Measurements from ENCODE around the gene REXO4. TPM values are rescaled to one million over a fixed set of nuclear protein-coding genes. Genes with fewer than 3 reads are reported as not detected.

Gene REXO4
- total and polyA plus RNA-seq, 9 of the 15 experiments (the other 6 are each of a cell fraction or from before 2014, with no cell fraction given) = 3.4 to 72.9 (median 31.1) TPM

GRCh38 chr9:133375116-133375723 is 42.6 kb downstream of the REXO4 start (continued):
- TF ChIP-seq ZNF766 (CRISPR knock-in tag; conservative IDR thresholded peaks at IDR 0.05) (no peak), FIP1L1 (IDR thresholded peaks at IDR 0.05; ENCODE audit: low read depth, low read length, poor library complexity, severe bottlenecking) (no peak), NKRF (IDR thresholded peaks at IDR 0.05; ENCODE audit: borderline replicate concordance) (no peak), RBM15 (IDR thresholded peaks at IDR 0.05; ENCODE audit: insufficient read depth, low read length) (0 out of 2 replicates have a peak, but pooled peaks have one; percentile 67), CBX3 (IDR thresholded peaks at IDR 0.05; ENCODE audit: borderline replicate concordance in 1 of 2, low read length in 2 of 2) (no peak), L3MBTL2 (IDR thresholded peaks at IDR 0.05) (no peak), ZNF12 (CRISPR knock-in tag; IDR thresholded peaks at IDR 0.05) (no peak), ETV5 (CRISPR knock-in tag; IDR thresholded peaks at IDR 0.05; ENCODE audit: low read depth) (0 out of 2 replicates have a peak, but pooled peaks have one; percentile 9), ESRRA (IDR thresholded peaks at IDR 0.05; ENCODE audit: borderline replicate concordance, low read depth) (no peak), U2AF2 (optimal IDR thresholded peaks at IDR 0.05; ENCODE audit: low read depth, low read length) (no peak), NFATC3 (IDR thresholded peaks at IDR 0.05) (no peak), MEF2A (IDR thresholded peaks at IDR 0.05; ENCODE audit: control insufficient read depth, low read depth, low read length) (no peak), ZNF586 (CRISPR knock-in tag; conservative IDR thresholded peaks at IDR 0.05) (no peak), IFI16 (CRISPR knock-in tag; IDR thresholded peaks at IDR 0.05) (no peak)
